ENCODE data around the gene AJAP1.

The AJAP1 gene

GRCh38 chr1:4771267-4771666, 116.9 kb downstream of the AJAP1 start:
- DNase-seq (ENCODE audit: extremely low read depth, insufficient read length), result no peak
- Histone ChIP-seq H3K27me3 (replicated peaks; ENCODE audit: control insufficient read depth, insufficient read depth, low read length) (no peaks in the 10 kb centered on the region), H3K4me3 (replicated peaks; ENCODE audit: low read depth, low read length) (no peak overlapping the region), H3K36me3 (ENCODE audit: control insufficient read depth, insufficient read depth, low read length) (no peaks in the 10 kb centered on the region)
- TF ChIP-seq CTCF (IDR thresholded peaks at IDR 0.05; ENCODE audit: insufficient read depth, low read length, poor library complexity, severe bottlenecking), result no peak

GRCh38 chr1:4771721-4772120, 117.3 kb downstream of the AJAP1 start:
- H3K4me3 ChIP-seq (replicated peaks; ENCODE audit: low read depth, low read length), result no peak overlapping the region

GRCh38 chr1:4772294-4773010, 118.0 kb downstream of the AJAP1 start:
- H3K4me3 ChIP-seq (replicated peaks; ENCODE audit: low read depth, low read length), result no peak overlapping the region
- no peaks in the 10 kb centered on the region for H3K36me3 ChIP-seq (ENCODE audit: control insufficient read depth, insufficient read depth, low read length)
- no peaks in the 10 kb centered on the region for H3K27me3 ChIP-seq (replicated peaks; ENCODE audit: control insufficient read depth, insufficient read depth, low read length)
- DNase-seq (ENCODE audit: extremely low read depth, insufficient read length), result no peak
- no peak for TF ChIP-seq CTCF (IDR thresholded peaks at IDR 0.05; ENCODE audit: insufficient read depth, low read length, poor library complexity, severe bottlenecking)

More at GRCh38 chr1:4771721-4772120, 117.3 kb downstream of the AJAP1 start:
- no peaks in the 10 kb centered on the region for H3K36me3 ChIP-seq (ENCODE audit: control insufficient read depth, insufficient read depth, low read length)
- DNase-seq (ENCODE audit: extremely low read depth, insufficient read length), result no peak
- H3K27me3 ChIP-seq (replicated peaks; ENCODE audit: control insufficient read depth, insufficient read depth, low read length), result no peaks in the 10 kb centered on the region
- no peak for TF ChIP-seq CTCF (IDR thresholded peaks at IDR 0.05; ENCODE audit: insufficient read depth, low read length, poor library complexity, severe bottlenecking)

GRCh38 chr1:4773226-4773625, 118.8 kb downstream of the AJAP1 start:
- H3K27me3 ChIP-seq (replicated peaks; ENCODE audit: control insufficient read depth, insufficient read depth, low read length), result no peaks in the 10 kb centered on the region
- no peak for DNase-seq (ENCODE audit: extremely low read depth, insufficient read length)
- TF ChIP-seq CTCF (IDR thresholded peaks at IDR 0.05; ENCODE audit: insufficient read depth, low read length, poor library complexity, severe bottlenecking), result no peak
- no peak overlapping the region for H3K4me3 ChIP-seq (replicated peaks; ENCODE audit: low read depth, low read length)
- H3K36me3 ChIP-seq (ENCODE audit: control insufficient read depth, insufficient read depth, low read length), result no peaks in the 10 kb centered on the region

- H3K36me3 ChIP-seq (ENCODE audit: control insufficient read depth, insufficient read depth, low read length), result no peaks in the 10 kb centered on the region
- TF ChIP-seq CTCF (IDR thresholded peaks at IDR 0.05; ENCODE audit: insufficient read depth, low read length, poor library complexity, severe bottlenecking), result no peak
- DNase-seq (ENCODE audit: extremely low read depth, insufficient read length), result no peak
- no peaks in the 10 kb centered on the region for H3K27me3 ChIP-seq (replicated peaks; ENCODE audit: control insufficient read depth, insufficient read depth, low read length)
- no peak overlapping the region for H3K4me3 ChIP-seq (replicated peaks; ENCODE audit: low read depth, low read length)
These were observed 121.1 kb downstream of the AJAP1 start for GRCh38 chr1:4775506-4775905.

GRCh38 chr1:4778056-4778455, 123.6 kb downstream of the AJAP1 start:
- no peaks in the 10 kb centered on the region for H3K27me3 ChIP-seq (replicated peaks; ENCODE audit: control insufficient read depth, insufficient read depth, low read length)
- DNase-seq (ENCODE audit: extremely low read depth, insufficient read length), result no peak
- no peak for TF ChIP-seq CTCF (IDR thresholded peaks at IDR 0.05; ENCODE audit: insufficient read depth, low read length, poor library complexity, severe bottlenecking)

More at GRCh38 chr1:4778056-4778455, 123.6 kb downstream of the AJAP1 start:
- Histone ChIP-seq H3K4me3 (replicated peaks; ENCODE audit: low read depth, low read length) (no peak overlapping the region), H3K36me3 (ENCODE audit: control insufficient read depth, insufficient read depth, low read length) (no peaks in the 10 kb centered on the region)

Measured in GM06990 (cell line).